ENCODE measurements around the gene IRF3.
A peak's percentile ranks its signal among the peaks of the same experiment; 100 is the strongest.

The IRF3 gene

GRCh38 chr19:49680421-49681351 is 15.0 kb upstream of the IRF3 start:
- TF ChIP-seq FOXM1 (IDR thresholded peaks at IDR 0.05; ENCODE audit: borderline replicate concordance, low read depth) (no peak), RAD21 (IDR thresholded peaks at IDR 0.05; ENCODE audit: low read depth) (peak; percentile 69), TAF1 (IDR thresholded peaks at IDR 0.05; ENCODE audit: low read depth) (no peak), NFIC (IDR thresholded peaks at IDR 0.05) (no peak)
- TF ChIP-seq, protein P1, sequence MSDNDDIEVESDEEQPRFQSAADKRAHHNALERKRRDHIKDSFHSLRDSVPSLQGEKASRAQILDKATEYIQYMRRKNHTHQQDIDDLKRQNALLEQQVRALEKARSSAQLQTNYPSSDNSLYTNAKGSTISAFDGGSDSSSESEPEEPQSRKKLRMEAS (IDR thresholded peaks at IDR 0.05) = peak; percentile 73
- TF ChIP-seq, protein P2, sequence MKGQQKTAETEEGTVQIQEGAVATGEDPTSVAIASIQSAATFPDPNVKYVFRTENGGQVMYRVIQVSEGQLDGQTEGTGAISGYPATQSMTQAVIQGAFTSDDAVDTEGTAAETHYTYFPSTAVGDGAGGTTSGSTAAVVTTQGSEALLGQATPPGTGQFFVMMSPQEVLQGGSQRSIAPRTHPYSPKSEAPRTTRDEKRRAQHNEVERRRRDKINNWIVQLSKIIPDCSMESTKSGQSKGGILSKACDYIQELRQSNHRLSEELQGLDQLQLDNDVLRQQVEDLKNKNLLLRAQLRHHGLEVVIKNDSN (IDR thresholded peaks at IDR 0.05) = no peak

GRCh38 chr19:49679771-49680413 is 14.2 kb upstream of the IRF3 start:
- TF ChIP-seq EP300 (IDR thresholded peaks at IDR 0.05; ENCODE audit: borderline replicate concordance) = no peak
- TF ChIP-seq CEBPB (IDR thresholded peaks at IDR 0.05) = no peak
- TF ChIP-seq NFIC (IDR thresholded peaks at IDR 0.05) = no peak
- no peak for TF ChIP-seq TCF12 (IDR thresholded peaks at IDR 0.05; ENCODE audit: low read depth)
- TF ChIP-seq, protein P1 (IDR thresholded peaks at IDR 0.05) = no peak
- TF ChIP-seq, protein P2 (IDR thresholded peaks at IDR 0.05) = no peak
- no peak for TF ChIP-seq TEAD4 (IDR thresholded peaks at IDR 0.05)
- TF ChIP-seq FOXM1 (IDR thresholded peaks at IDR 0.05; ENCODE audit: borderline replicate concordance, low read depth) = no peak
- TF ChIP-seq CREB1 (IDR thresholded peaks at IDR 0.05; ENCODE audit: low read depth) = no peak
- TF ChIP-seq RAD21 (IDR thresholded peaks at IDR 0.05; ENCODE audit: low read depth) = no peak
- TF ChIP-seq TAF1 (IDR thresholded peaks at IDR 0.05; ENCODE audit: low read depth) = no peak
- TF ChIP-seq YY1 (IDR thresholded peaks at IDR 0.05; ENCODE audit: low read depth) = no peak
- no peak for TF ChIP-seq ZBTB7A (IDR thresholded peaks at IDR 0.05; ENCODE audit: low read depth)
- no peak for TF ChIP-seq EGR1 (IDR thresholded peaks at IDR 0.05)
- TF ChIP-seq, protein P3, sequence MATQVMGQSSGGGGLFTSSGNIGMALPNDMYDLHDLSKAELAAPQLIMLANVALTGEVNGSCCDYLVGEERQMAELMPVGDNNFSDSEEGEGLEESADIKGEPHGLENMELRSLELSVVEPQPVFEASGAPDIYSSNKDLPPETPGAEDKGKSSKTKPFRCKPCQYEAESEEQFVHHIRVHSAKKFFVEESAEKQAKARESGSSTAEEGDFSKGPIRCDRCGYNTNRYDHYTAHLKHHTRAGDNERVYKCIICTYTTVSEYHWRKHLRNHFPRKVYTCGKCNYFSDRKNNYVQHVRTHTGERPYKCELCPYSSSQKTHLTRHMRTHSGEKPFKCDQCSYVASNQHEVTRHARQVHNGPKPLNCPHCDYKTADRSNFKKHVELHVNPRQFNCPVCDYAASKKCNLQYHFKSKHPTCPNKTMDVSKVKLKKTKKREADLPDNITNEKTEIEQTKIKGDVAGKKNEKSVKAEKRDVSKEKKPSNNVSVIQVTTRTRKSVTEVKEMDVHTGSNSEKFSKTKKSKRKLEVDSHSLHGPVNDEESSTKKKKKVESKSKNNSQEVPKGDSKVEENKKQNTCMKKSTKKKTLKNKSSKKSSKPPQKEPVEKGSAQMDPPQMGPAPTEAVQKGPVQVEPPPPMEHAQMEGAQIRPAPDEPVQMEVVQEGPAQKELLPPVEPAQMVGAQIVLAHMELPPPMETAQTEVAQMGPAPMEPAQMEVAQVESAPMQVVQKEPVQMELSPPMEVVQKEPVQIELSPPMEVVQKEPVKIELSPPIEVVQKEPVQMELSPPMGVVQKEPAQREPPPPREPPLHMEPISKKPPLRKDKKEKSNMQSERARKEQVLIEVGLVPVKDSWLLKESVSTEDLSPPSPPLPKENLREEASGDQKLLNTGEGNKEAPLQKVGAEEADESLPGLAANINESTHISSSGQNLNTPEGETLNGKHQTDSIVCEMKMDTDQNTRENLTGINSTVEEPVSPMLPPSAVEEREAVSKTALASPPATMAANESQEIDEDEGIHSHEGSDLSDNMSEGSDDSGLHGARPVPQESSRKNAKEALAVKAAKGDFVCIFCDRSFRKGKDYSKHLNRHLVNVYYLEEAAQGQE (IDR thresholded peaks at IDR 0.05; ENCODE audit: low read depth) = no peak

GRCh38 chr19:49678985-49679770 is 13.5 kb upstream of the IRF3 start:
- TF ChIP-seq ZBTB7A (IDR thresholded peaks at IDR 0.05; ENCODE audit: low read depth) = peak; percentile 52; the same call in 1 of the 2 replicates
- no peak for TF ChIP-seq EP300 (IDR thresholded peaks at IDR 0.05; ENCODE audit: borderline replicate concordance)
- TF ChIP-seq, protein P1 (IDR thresholded peaks at IDR 0.05) = no peak
- TF ChIP-seq EGR1 (IDR thresholded peaks at IDR 0.05) = no peak
- TF ChIP-seq NFIC (IDR thresholded peaks at IDR 0.05) = no peak
- no peak for TF ChIP-seq TEAD4 (IDR thresholded peaks at IDR 0.05)
- no peak for TF ChIP-seq TCF12 (IDR thresholded peaks at IDR 0.05; ENCODE audit: low read depth)
- TF ChIP-seq RAD21 (IDR thresholded peaks at IDR 0.05; ENCODE audit: low read depth) = no peak
- no peak for TF ChIP-seq FOXM1 (IDR thresholded peaks at IDR 0.05; ENCODE audit: borderline replicate concordance, low read depth)

GRCh38 chr19:49677901-49678674 is 12.4 kb upstream of the IRF3 start:
- TF ChIP-seq TEAD4 (IDR thresholded peaks at IDR 0.05) (no peak), NFIC (IDR thresholded peaks at IDR 0.05) (no peak), CEBPB (IDR thresholded peaks at IDR 0.05) (0 out of 2 replicates have a peak, but pooled peaks have one; percentile 3), ZBTB7A (IDR thresholded peaks at IDR 0.05; ENCODE audit: low read depth) (0 out of 2 replicates have a peak, but pooled peaks have one; percentile 42), CREB1 (IDR thresholded peaks at IDR 0.05; ENCODE audit: low read depth) (no peak), RAD21 (IDR thresholded peaks at IDR 0.05; ENCODE audit: low read depth) (peak; percentile 32; the same call in 1 of the 2 replicates), TCF12 (IDR thresholded peaks at IDR 0.05; ENCODE audit: low read depth) (no peak), YY1 (IDR thresholded peaks at IDR 0.05; ENCODE audit: low read depth) (0 out of 2 replicates have a peak, but pooled peaks have one; percentile 19), EGR1 (IDR thresholded peaks at IDR 0.05) (no peak), TAF1 (IDR thresholded peaks at IDR 0.05; ENCODE audit: low read depth) (no peak)
- TF ChIP-seq, protein P1 (IDR thresholded peaks at IDR 0.05) = no peak
- TF ChIP-seq, protein P3 (IDR thresholded peaks at IDR 0.05; ENCODE audit: low read depth) = no peak
- TF ChIP-seq, protein P2 (IDR thresholded peaks at IDR 0.05) = no peak
